ENCODE results near the gene ROR1. TPM values are rescaled to one million over a fixed set of nuclear protein-coding genes. Genes with fewer than 3 reads are reported as not detected.

The ROR1 gene
- total and polyA plus RNA-seq, 2 of the 4 experiments (the other 2 are of a cell fraction): 4.4 to 10.0 TPM

DNA sequence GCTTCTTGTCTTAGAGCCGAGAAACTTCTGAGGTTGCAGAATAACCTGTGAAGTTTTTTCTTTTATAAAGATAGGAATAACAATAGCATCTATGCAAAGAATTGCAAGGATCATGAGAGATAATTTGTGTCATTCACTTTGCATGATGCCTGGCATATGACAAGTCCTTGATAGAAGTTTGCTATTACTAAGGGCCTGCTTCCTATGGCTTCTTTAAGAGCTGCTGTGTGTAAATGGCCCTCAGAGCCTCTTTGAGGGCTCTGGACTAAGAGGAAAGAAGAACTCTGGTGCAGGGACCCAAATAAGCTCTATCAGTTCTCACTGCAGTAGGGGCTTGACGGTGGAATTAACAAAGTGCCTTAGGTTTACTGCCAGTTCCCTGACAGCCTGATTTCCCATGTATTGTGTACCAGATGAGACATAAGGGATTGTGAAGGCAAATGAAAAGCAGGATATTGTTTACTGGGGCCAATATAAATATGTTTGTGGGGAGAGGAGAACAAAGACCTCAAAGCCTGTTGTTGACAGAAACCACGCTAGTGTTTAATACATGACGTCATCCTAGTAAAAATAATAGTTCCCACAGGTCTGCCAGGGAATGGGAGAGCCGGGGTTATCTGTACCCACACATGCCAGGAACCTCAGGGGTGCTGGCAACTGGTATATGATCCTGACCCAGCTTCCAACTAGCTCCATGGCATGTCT lies 298.4 kb downstream of the ROR1 start:
- no TSS peak for BruUV-seq (replicated peaks)
- Histone ChIP-seq H2BK120ac (ENCODE audit: low read depth, low read length) (no peak overlapping the region), H3K36me3 (ENCODE audit: control insufficient read depth, insufficient read depth, low read length) (no peaks in the 10 kb centered on the region), H3K9ac (ENCODE audit: low read depth, low read length) (no peak overlapping the region), H4K8ac (ENCODE audit: low read depth in 2 of 2, low read length in 2 of 2) (no peak overlapping the region), H3K4me1 (ENCODE audit: control insufficient read depth, insufficient read depth, low read length) (peaks cover 4% of the 10 kb centered on the region; the same call in 1 of the 2 replicates), H4K91ac (ENCODE audit: insufficient read depth, low read depth, low read length) (no peak overlapping the region), H4K20me1 (ENCODE audit: insufficient read depth, low read length) (no peaks in the 10 kb centered on the region), H4K5ac (ENCODE audit: low read depth, low read length) (no peak overlapping the region), H3K27ac (ENCODE audit: insufficient read depth, low read length) (no peak overlapping the region), H2AK5ac (ENCODE audit: low read depth, low read length) (no peak overlapping the region), H3K23ac (ENCODE audit: low read depth, low read length) (no peak overlapping the region), H3K4ac (ENCODE audit: low read depth, low read length) (no peak overlapping the region), H3K79me1 (ENCODE audit: low read depth in 1 of 2, low read length in 2 of 2) (no peaks in the 10 kb centered on the region), H3K9me3 (ENCODE audit: control insufficient read depth, insufficient read depth, low read length) (no peaks in the 10 kb centered on the region), H2BK15ac (ENCODE audit: low read depth, low read length) (no peak overlapping the region), H3K27me3 (ENCODE audit: control insufficient read depth, insufficient read depth, low read length) (no peaks in the 10 kb centered on the region; the same call in 1 of the 2 replicates), H3K14ac (replicated peaks; ENCODE audit: low read depth, low read length) (no peak overlapping the region), H3K56ac (ENCODE audit: extremely low read depth, insufficient read depth, low read length) (no peak overlapping the region), H2BK5ac (ENCODE audit: low read depth, low read length, poor library complexity, severe bottlenecking) (no peak overlapping the region), H2AFZ (replicated peaks; ENCODE audit: low read length, poor library complexity) (no peak overlapping the region), H3K4me2 (ENCODE audit: low read depth, low read length) (no peak overlapping the region; the same call in 1 of the 2 replicates), H3K18ac (ENCODE audit: low read depth, low read length) (no peak overlapping the region), H3K9me1 (ENCODE audit: insufficient read depth, low read length) (no peaks in the 10 kb centered on the region; the same call in 1 of the 2 replicates), H2AK9ac (replicated peaks; ENCODE audit: low read depth, low read length, poor library complexity) (no peak overlapping the region), H2BK20ac (ENCODE audit: low read depth, low read length) (no peak overlapping the region), H3K4me3 (ENCODE audit: insufficient read depth, low read depth, low read length) (no peak overlapping the region)
- ChIA-PET CTCF (no interaction called here), POLR2A (ENCODE audit: unreplicated experiment) (no interaction called here)
- peak; percentile 53 for ATAC-seq (ENCODE audit: low read depth)
- in situ Hi-C loops (cut with MboI; ENCODE audit: low sequenced_read_pairs) (no loop called here), dilution Hi-C loops (cut with HindIII; ENCODE audit: low sequenced_read_pairs, unreplicated experiment) (no loop called here), intact Hi-C loops (cut with micrococcal nuclease) (no loop called here)
- DNase-seq: peak; percentile 29
- TF ChIP-seq, protein P1, sequence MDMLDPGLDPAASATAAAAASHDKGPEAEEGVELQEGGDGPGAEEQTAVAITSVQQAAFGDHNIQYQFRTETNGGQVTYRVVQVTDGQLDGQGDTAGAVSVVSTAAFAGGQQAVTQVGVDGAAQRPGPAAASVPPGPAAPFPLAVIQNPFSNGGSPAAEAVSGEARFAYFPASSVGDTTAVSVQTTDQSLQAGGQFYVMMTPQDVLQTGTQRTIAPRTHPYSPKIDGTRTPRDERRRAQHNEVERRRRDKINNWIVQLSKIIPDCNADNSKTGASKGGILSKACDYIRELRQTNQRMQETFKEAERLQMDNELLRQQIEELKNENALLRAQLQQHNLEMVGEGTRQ (IDR thresholded peaks at IDR 0.05; ENCODE audit: low read depth, low read length): no peak
- TF ChIP-seq, protein P2, sequence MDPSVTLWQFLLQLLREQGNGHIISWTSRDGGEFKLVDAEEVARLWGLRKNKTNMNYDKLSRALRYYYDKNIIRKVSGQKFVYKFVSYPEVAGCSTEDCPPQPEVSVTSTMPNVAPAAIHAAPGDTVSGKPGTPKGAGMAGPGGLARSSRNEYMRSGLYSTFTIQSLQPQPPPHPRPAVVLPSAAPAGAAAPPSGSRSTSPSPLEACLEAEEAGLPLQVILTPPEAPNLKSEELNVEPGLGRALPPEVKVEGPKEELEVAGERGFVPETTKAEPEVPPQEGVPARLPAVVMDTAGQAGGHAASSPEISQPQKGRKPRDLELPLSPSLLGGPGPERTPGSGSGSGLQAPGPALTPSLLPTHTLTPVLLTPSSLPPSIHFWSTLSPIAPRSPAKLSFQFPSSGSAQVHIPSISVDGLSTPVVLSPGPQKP (IDR thresholded peaks at IDR 0.05; ENCODE audit: borderline replicate concordance, low read depth, low read length): no peak
- TF ChIP-seq, protein P3, sequence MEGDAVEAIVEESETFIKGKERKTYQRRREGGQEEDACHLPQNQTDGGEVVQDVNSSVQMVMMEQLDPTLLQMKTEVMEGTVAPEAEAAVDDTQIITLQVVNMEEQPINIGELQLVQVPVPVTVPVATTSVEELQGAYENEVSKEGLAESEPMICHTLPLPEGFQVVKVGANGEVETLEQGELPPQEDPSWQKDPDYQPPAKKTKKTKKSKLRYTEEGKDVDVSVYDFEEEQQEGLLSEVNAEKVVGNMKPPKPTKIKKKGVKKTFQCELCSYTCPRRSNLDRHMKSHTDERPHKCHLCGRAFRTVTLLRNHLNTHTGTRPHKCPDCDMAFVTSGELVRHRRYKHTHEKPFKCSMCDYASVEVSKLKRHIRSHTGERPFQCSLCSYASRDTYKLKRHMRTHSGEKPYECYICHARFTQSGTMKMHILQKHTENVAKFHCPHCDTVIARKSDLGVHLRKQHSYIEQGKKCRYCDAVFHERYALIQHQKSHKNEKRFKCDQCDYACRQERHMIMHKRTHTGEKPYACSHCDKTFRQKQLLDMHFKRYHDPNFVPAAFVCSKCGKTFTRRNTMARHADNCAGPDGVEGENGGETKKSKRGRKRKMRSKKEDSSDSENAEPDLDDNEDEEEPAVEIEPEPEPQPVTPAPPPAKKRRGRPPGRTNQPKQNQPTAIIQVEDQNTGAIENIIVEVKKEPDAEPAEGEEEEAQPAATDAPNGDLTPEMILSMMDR (conservative IDR thresholded peaks at IDR 0.05; ENCODE audit: low read depth, low read length): no peak
- no peak for TF ChIP-seq CHD1 (IDR thresholded peaks at IDR 0.05; ENCODE audit: low read depth, low read length)
- no peak for TF ChIP-seq CEBPB (IDR thresholded peaks at IDR 0.05; ENCODE audit: low read depth, low read length)
- TF ChIP-seq RFX5 (IDR thresholded peaks at IDR 0.05; ENCODE audit: low read depth, low read length): no peak
- no peak for TF ChIP-seq MAFK (IDR thresholded peaks at IDR 0.05; ENCODE audit: low read depth, low read length)
- TF ChIP-seq RAD21 (IDR thresholded peaks at IDR 0.05; ENCODE audit: low read length): no peak
- no peak for TF ChIP-seq RCOR1 (IDR thresholded peaks at IDR 0.05; ENCODE audit: insufficient replicate concordance, low read length)
- no peak for TF ChIP-seq NFE2L2 (IDR thresholded peaks at IDR 0.05; ENCODE audit: low read depth, low read length)
- TF ChIP-seq MXI1 (IDR thresholded peaks at IDR 0.05; ENCODE audit: borderline replicate concordance, low read depth, low read length): no peak
- no peak for TF ChIP-seq SMC3 (IDR thresholded peaks at IDR 0.05; ENCODE audit: low read depth, low read length)
- no peak for TF ChIP-seq BHLHE40 (IDR thresholded peaks at IDR 0.05; ENCODE audit: low read depth, low read length)
- TF ChIP-seq FOS (IDR thresholded peaks at IDR 0.05; ENCODE audit: low read depth, low read length): no peak
- no peak for TF ChIP-seq POLR2A (IDR thresholded peaks at IDR 0.05; ENCODE audit: low read depth, low read length)
- TF ChIP-seq MAZ (IDR thresholded peaks at IDR 0.05; ENCODE audit: borderline replicate concordance, low read depth, low read length): no peak
- WGBS, 2 experiments (ENCODE audit: extremely low coverage in 2 of 2, insufficient read length in 1 of 2): 100% methylated on average over 1 of the region's 5 CpGs; no CpG with 5 or more reads in 1 of the 2 experiments
